Mucosa of stomach (tissue), 1 donor: ENCODE data around the gene CFAP20DC.

ENCODE experiments used
- H3K27me3 ChIP-seq: one replicate; pipeline ENCODE4 v1.7.0; 2013; ENCODE audit warnings: mild to moderate bottlenecking, low read length; ENCODE audit not compliant: control insufficient read depth, insufficient read depth
- H3K36me3 ChIP-seq: one replicate; pipeline ENCODE4 v1.7.0; 2013; ENCODE audit warnings: low read length; ENCODE audit not compliant: control insufficient read depth, insufficient read depth
- H3K4me1 ChIP-seq: one replicate; pipeline ENCODE4 v1.7.0; 2013; ENCODE audit warnings: mild to moderate bottlenecking, low read length; ENCODE audit not compliant: control insufficient read depth, insufficient read depth
- H3K4me3 ChIP-seq: one replicate; pipeline ENCODE4 v1.7.0; 2013; ENCODE audit warnings: low read length
- H3K9ac ChIP-seq: one replicate; pipeline ENCODE4 v1.7.0; 2013; ENCODE audit warnings: mild to moderate bottlenecking, low read length, moderate library complexity
- H3K9me3 ChIP-seq: one replicate; pipeline ENCODE4 v1.7.0; 2013; ENCODE audit warnings: mild to moderate bottlenecking, low read length, moderate library complexity; ENCODE audit not compliant: control insufficient read depth
- donor health status: Pancreatic carcinoma.

The CFAP20DC gene

DNA sequence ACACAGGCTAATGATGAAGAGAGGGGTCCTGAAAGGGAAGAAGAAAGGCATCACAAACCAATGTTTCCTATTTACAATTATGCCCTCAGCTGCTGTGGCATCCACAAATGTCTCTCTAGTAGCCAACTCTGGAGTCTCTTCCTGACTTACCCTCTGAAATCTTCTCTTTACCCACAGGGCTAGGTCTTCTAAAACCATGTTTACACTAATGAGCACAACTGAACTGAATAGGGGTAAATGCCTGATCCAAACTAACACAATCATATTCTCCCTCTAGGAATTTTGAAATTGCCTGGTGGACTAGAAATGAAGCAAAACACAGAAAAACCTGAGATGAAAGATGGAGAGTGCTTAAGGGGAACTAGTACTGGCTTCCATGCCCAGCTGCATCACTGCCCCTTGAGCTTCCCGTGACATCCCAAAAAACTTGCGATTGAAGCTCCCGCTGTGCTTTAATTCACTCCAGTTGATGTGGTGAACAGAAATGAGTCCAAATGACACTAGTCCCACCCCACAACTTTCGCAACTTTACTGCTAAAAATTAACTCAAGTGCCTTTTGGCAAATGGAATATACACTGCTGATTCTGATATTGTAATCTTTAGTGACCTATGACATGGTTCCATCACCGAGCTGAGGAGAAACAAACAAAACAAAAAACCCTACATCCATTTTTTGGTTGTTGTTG is 32.8 kb downstream of the CFAP20DC start:
- Histone ChIP-seq H3K4me3 (no peak overlapping the region), H3K9me3 (no peaks in the 10 kb centered on the region), H3K9ac (no peak overlapping the region), H3K27me3 (no peaks in the 10 kb centered on the region), H3K4me1 (no peaks in the 10 kb centered on the region), H3K36me3 (no peaks in the 10 kb centered on the region)

DNA sequence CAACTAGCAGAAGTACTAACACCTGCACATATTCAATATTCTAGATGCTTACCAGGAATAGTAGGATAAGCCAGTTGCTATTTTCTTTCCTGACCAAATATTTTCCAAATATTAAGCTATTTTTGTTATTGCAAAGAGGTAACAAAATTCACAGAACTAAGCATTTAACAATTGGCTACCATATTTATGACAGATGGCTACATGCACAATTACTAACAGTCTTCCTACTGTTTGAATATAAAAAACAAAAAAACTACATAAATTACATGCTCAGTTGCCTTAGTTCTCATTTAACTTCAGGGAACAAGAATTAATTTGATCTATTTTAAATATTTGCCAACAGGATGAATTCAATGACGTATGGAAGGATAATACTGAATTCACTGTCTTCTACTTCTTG is 36.2 kb downstream of the CFAP20DC start:
- Histone ChIP-seq H3K27me3 (no peaks in the 10 kb centered on the region), H3K9ac (no peak overlapping the region), H3K4me1 (no peaks in the 10 kb centered on the region)

DNA sequence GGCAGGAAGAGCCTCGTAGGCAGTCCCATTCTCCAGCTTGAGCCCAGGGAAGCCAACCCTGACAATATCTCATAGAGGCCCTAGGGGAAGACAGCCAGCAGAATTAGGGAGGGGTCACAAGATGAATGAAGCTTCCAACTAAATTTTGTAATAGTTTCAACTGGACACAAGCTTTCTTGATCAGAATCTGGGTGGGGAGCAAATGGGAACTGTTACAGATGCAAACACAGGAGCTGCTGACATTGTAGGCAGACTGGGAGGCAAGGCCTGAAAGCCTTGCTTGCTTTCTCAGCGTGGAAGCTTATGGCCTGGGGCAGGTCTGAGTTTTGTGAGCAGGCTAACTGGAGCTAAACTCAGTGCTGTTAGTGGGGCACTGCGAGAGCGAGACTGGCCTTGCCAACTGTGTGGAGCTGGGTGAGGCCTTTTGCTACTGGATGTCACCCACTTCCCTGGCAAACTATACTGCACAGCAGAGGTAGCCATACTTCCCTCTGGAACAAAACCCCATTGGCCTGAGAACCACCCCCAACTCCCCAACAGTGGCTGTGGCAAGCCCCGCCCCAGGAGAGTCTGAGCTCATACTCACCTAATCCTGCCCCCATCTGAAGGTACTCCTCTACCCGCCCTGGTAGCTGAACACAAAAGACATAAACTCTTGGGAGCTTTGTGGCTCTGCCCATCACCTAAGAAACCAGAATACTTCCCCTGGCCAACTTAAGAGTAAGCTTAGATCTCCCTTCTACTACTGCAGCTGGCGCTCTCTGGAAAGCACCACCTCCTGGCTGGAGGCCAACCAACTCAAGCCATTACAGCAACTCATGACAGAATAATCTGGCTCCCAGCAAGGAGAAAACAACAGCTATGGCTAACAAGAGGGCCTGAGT is 42.9 kb downstream of the CFAP20DC start:
- H3K4me3 ChIP-seq: no peak overlapping the region
- no peaks in the 10 kb centered on the region for H3K9me3 ChIP-seq
- H3K4me1 ChIP-seq: no peaks in the 10 kb centered on the region
- no peak overlapping the region for H3K9ac ChIP-seq
- H3K36me3 ChIP-seq: no peaks in the 10 kb centered on the region
- H3K27me3 ChIP-seq: no peaks in the 10 kb centered on the region

More for the DNA sequence above, 36.2 kb downstream of the CFAP20DC start:
- H3K36me3 ChIP-seq: no peaks in the 10 kb centered on the region
- no peaks in the 10 kb centered on the region for H3K9me3 ChIP-seq
- no peak overlapping the region for H3K4me3 ChIP-seq

DNA sequence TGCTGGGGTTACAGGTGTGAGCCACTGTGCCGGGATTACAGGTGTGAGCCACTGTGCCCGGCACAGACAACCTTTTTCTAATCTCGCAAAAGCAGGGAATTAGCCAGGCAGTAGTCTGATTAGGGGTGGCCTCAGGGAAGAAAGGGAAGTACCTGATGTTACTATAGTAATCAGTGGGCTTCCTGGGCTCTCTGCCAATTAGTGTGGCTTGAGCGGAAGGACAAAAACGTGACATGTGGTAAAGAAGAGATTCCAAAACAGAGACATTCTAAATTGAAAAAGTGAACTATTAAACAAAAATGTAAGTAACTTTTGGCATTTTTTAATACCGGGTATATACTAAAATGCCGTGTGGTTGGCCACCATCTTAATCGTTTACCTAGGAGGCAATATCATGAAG is 48.1 kb downstream of the CFAP20DC start:
- H3K4me3 ChIP-seq: no peak overlapping the region
- no peaks in the 10 kb centered on the region for H3K9me3 ChIP-seq
- H3K4me1 ChIP-seq: no peaks in the 10 kb centered on the region
- H3K9ac ChIP-seq: no peak overlapping the region
- no peaks in the 10 kb centered on the region for H3K36me3 ChIP-seq
- H3K27me3 ChIP-seq: no peaks in the 10 kb centered on the region

DNA sequence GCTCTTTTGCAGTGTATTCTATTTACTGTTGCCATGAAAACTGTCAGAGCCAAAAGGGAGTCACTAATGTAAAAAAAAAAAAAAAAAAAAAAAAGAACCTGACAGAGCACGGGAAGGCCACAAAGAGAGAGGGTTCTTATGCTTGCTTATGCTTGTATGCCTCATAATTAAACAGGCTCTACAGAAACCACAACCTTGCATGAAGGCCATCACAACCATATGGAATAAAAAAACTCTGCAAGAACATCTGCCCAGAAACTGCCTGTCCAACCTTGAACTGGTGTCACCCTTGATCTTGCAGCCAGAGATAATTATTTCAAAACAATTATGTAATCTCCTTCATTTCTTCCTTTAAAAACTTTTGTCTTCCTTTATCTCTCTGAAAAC is 50.1 kb downstream of the CFAP20DC start:
- H3K9ac ChIP-seq: no peak overlapping the region
- no peaks in the 10 kb centered on the region for H3K4me1 ChIP-seq
- H3K36me3 ChIP-seq: no peaks in the 10 kb centered on the region
- H3K27me3 ChIP-seq: no peaks in the 10 kb centered on the region
- no peaks in the 10 kb centered on the region for H3K9me3 ChIP-seq
- no peak overlapping the region for H3K4me3 ChIP-seq

DNA sequence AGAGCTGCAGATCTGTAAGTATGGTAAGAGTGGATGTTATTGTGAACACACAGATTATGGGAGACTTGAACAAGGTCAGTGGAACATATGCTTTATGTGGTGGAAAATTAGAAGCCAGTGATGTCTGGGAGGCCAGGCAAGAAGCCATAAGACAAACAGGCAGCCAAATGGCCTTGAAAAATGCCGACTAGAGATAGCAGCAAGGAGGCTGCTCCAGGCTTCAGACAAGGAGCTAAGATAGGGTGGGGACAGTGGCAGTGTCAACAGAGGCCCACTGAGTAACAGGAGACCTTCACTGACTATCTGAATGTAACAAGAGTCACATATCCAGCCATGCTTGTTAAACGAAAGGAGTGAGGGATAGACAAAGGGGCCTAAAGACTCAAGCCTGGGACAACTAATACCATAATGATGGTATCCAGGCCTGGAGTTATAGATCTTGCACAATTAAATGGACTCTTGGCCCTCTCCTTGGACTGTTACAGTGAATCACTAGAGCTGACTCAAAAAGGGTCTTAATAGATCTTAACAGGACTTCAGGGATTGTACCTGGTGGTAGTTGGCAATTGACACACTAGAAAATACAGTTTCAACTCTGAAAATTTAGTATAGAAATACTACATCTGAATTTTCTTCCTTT is 50.6 kb downstream of the CFAP20DC start:
- Histone ChIP-seq H3K27me3 (no peaks in the 10 kb centered on the region), H3K36me3 (no peaks in the 10 kb centered on the region), H3K4me3 (no peak overlapping the region), H3K9me3 (no peaks in the 10 kb centered on the region), H3K9ac (no peak overlapping the region), H3K4me1 (no peaks in the 10 kb centered on the region)

GRCh38 chr3:58998476-58999117 is 51.2 kb downstream of the CFAP20DC start:
- Histone ChIP-seq H3K4me3 (no peak overlapping the region), H3K27me3 (no peaks in the 10 kb centered on the region), H3K36me3 (no peaks in the 10 kb centered on the region), H3K9ac (no peak overlapping the region), H3K9me3 (no peaks in the 10 kb centered on the region), H3K4me1 (no peaks in the 10 kb centered on the region)

GRCh38 chr3:58996730-58997129 is 53.1 kb downstream of the CFAP20DC start:
- Histone ChIP-seq H3K9me3 (no peaks in the 10 kb centered on the region), H3K4me1 (no peaks in the 10 kb centered on the region), H3K4me3 (no peak overlapping the region), H3K36me3 (no peaks in the 10 kb centered on the region), H3K9ac (no peak overlapping the region), H3K27me3 (no peaks in the 10 kb centered on the region)

GRCh38 chr3:58994746-58995330 is 55.0 kb downstream of the CFAP20DC start:
- no peaks in the 10 kb centered on the region for H3K9me3 ChIP-seq
- H3K4me3 ChIP-seq: no peak overlapping the region
- no peak overlapping the region for H3K9ac ChIP-seq
- H3K36me3 ChIP-seq: no peaks in the 10 kb centered on the region
- H3K27me3 ChIP-seq: no peaks in the 10 kb centered on the region
- H3K4me1 ChIP-seq: no peaks in the 10 kb centered on the region

- no peaks in the 10 kb centered on the region for H3K27me3 ChIP-seq
- H3K4me3 ChIP-seq: no peak overlapping the region
- H3K9me3 ChIP-seq: no peaks in the 10 kb centered on the region
- no peak overlapping the region for H3K9ac ChIP-seq
- no peaks in the 10 kb centered on the region for H3K36me3 ChIP-seq
- no peaks in the 10 kb centered on the region for H3K4me1 ChIP-seq
Observed at GRCh38 chr3:58993547-58993946, 56.3 kb downstream of the CFAP20DC start.

DNA sequence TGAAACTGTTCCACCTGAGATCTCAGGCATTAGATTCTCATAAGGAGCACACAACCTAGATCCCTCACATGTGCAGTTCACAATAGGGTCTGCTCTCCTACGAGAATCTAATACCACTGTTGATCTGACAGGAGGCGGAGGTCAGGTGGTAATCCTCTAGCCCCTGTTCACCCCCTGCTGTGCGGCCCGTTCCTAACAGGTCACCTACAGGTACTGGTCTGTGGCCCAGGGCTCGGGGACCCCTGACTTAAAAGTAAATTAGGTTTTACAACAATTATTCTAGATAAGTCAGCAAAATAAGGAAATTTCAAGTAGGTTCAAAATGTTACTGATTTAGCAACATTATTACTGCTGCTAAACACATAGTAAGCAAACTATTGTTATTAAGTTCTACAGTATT is 58.2 kb downstream of the CFAP20DC start:
- Histone ChIP-seq H3K9ac (no peak overlapping the region), H3K4me1 (no peaks in the 10 kb centered on the region), H3K36me3 (no peaks in the 10 kb centered on the region), H3K4me3 (no peak overlapping the region), H3K9me3 (no peaks in the 10 kb centered on the region), H3K27me3 (no peaks in the 10 kb centered on the region)
